Type B pancreatic cell (in vitro differentiated cells): Measurements from ENCODE around the gene ARAP2. TPM values are rescaled to one million over a fixed set of nuclear protein-coding genes. Genes with fewer than 3 reads are reported as not detected.

Source experiments
- DNase-seq: peaks from one replicate; pipeline ENCODE4 v3.0.0; 2021; ENCODE audit warnings: mixed read lengths; ENCODE audit not compliant: unreplicated experiment; ENCODE audit errors: extremely low spot score
- H3K27ac Mint-ChIP-seq: 2 replicates; pipeline ENCODE4 v1.8.0; 2021; ENCODE audit warnings: mild to moderate bottlenecking, mixed read lengths
- H3K27me3 Mint-ChIP-seq: 2 replicates; pipeline ENCODE4 v1.8.0; 2021; ENCODE audit warnings: mixed read lengths
- H3K36me3 Mint-ChIP-seq: 2 replicates; pipeline ENCODE4 v1.8.0; 2021; ENCODE audit warnings: mixed read lengths
- H3K4me1 Mint-ChIP-seq: one replicate; pipeline ENCODE4 v1.8.0; 2021; ENCODE audit warnings: mixed read lengths; ENCODE audit not compliant: unreplicated experiment
- H3K4me3 Mint-ChIP-seq: 2 replicates; pipeline ENCODE4 v1.8.0; 2021; ENCODE audit warnings: mild to moderate bottlenecking, mixed read lengths
- H3K9me3 Mint-ChIP-seq: 2 replicates; pipeline ENCODE4 v1.8.0; 2021; ENCODE audit warnings: mixed read lengths
- total RNA-seq: library from RNA; stranded (reverse); gene quantifications from 2 replicates; pipeline ENCODE4 v1.2.1, GENCODE V29; 2021; ENCODE audit warnings: low replicate concordance
- TF ChIP-seq, protein P1 (sequence below): fragments of 200-600 bp; sonication (generic); conservative IDR thresholded peaks from 2 replicates; pipeline ENCODE4 v1.5.0; 2021; ENCODE audit warnings: antibody characterized with exemption, mild to moderate bottlenecking

The ARAP2 gene
- total RNA-seq, 1 donor from 2014 or later: 10.8 TPM

DNA sequence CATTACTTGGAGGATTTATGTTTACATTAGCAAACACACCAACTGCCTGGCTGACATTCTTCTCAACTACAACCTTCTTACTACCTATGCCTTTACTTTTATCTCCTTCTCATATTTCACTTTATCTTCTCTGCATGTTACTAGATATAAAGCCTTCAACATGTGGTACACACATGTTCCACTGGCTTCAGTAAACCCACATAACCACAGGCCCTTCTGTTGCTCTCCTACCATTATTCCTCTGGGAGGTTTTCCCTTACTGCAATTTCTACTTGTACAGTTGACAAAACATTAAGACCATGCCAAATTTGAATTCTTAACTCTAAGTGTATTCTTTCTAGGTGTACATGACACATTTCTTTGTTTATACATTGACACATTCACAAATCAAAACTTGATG is 133.1 kb downstream of the ARAP2 start:
- peaks cover under 1% of the 10 kb centered on the region for H3K36me3 Mint-ChIP-seq

DNA sequence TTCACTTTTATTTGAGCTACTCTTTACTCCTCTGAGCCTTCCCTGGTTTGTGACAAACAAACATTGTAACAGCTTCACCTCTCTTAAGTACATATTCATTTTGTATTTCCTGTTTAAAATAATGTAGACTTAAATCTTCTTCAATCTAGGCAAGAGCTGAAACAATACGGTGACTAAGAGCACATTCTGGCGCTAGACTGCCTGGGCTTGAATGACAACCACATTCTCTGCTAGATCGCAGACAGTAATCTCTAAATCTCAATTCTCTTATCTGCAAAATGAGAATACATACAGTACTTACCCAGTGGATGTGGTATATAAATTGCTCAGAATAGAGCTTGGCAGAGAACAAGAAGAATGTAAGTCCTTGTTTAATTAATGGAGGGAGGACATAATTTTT is 144.8 kb downstream of the ARAP2 start:
- TF ChIP-seq, protein P1, sequence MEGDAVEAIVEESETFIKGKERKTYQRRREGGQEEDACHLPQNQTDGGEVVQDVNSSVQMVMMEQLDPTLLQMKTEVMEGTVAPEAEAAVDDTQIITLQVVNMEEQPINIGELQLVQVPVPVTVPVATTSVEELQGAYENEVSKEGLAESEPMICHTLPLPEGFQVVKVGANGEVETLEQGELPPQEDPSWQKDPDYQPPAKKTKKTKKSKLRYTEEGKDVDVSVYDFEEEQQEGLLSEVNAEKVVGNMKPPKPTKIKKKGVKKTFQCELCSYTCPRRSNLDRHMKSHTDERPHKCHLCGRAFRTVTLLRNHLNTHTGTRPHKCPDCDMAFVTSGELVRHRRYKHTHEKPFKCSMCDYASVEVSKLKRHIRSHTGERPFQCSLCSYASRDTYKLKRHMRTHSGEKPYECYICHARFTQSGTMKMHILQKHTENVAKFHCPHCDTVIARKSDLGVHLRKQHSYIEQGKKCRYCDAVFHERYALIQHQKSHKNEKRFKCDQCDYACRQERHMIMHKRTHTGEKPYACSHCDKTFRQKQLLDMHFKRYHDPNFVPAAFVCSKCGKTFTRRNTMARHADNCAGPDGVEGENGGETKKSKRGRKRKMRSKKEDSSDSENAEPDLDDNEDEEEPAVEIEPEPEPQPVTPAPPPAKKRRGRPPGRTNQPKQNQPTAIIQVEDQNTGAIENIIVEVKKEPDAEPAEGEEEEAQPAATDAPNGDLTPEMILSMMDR: no peak
- peaks cover 17% of the 10 kb centered on the region for H3K36me3 Mint-ChIP-seq
- no peak overlapping the region for H3K27ac Mint-ChIP-seq
- H3K4me1 Mint-ChIP-seq: peaks cover 5% of the 10 kb centered on the region
- no peak overlapping the region for H3K4me3 Mint-ChIP-seq
- H3K9me3 Mint-ChIP-seq: no peaks in the 10 kb centered on the region
- H3K27me3 Mint-ChIP-seq: no peaks in the 10 kb centered on the region
- DNase-seq: no peak

More for the DNA sequence above, 133.1 kb downstream of the ARAP2 start:
- H3K9me3 Mint-ChIP-seq: no peaks in the 10 kb centered on the region
- no peak overlapping the region for H3K27ac Mint-ChIP-seq
- TF ChIP-seq, protein P1: no peak
- DNase-seq: no peak
- peaks cover 11% of the 10 kb centered on the region for H3K4me1 Mint-ChIP-seq
- H3K27me3 Mint-ChIP-seq: no peaks in the 10 kb centered on the region
- H3K4me3 Mint-ChIP-seq: no peak overlapping the region

DNA sequence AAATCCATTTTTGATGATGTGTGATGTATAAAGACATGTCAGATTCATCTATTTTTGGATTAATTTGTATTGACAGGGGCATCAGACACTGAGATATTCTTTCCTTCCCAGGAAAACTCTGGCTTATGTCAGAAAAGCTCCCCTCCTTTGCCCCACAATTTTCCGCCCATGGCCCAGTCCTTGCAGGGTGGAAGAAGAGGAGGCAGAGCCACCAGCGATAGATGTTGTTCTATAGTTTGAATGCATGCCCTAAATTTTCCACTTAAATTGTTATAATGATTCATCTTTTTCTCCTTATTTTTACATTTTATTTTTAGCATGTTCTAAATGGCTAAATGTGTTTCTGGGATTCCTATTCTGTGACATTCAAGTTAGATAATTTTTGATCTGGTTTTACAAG is 149.3 kb downstream of the ARAP2 start:
- peaks cover 15% of the 10 kb centered on the region for H3K36me3 Mint-ChIP-seq
- no peaks in the 10 kb centered on the region for H3K9me3 Mint-ChIP-seq
- H3K27ac Mint-ChIP-seq: no peak overlapping the region
- TF ChIP-seq, protein P1: no peak
- no peak overlapping the region for H3K4me3 Mint-ChIP-seq
- H3K27me3 Mint-ChIP-seq: no peaks in the 10 kb centered on the region
- peaks cover 5% of the 10 kb centered on the region for H3K4me1 Mint-ChIP-seq
- DNase-seq: no peak

DNA sequence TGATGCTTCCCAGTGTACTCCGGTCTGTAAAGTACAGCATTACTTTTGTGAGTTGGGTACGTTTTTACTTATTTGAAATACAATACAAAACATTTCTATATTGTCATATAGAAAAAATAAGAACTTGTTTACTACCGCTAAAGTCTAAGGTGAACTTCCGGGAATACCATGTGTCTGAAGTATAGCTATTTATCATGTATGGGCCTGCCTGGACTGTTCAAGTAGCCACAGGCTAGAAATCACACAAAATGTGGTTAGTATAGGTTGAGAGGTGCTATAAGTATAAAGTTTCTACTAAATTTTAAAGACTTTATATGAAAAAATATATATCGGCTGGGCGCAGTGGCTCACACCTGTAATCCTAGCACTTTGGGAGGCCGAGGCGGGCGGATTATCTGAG is 152.3 kb downstream of the ARAP2 start:
- no peaks in the 10 kb centered on the region for H3K27me3 Mint-ChIP-seq
- TF ChIP-seq, protein P1: no peak
- H3K4me3 Mint-ChIP-seq: no peak overlapping the region
- H3K9me3 Mint-ChIP-seq: no peaks in the 10 kb centered on the region
- H3K4me1 Mint-ChIP-seq: peaks cover 8% of the 10 kb centered on the region
- H3K36me3 Mint-ChIP-seq: peaks cover 8% of the 10 kb centered on the region
- no peak for DNase-seq
- H3K27ac Mint-ChIP-seq: no peak overlapping the region

DNA sequence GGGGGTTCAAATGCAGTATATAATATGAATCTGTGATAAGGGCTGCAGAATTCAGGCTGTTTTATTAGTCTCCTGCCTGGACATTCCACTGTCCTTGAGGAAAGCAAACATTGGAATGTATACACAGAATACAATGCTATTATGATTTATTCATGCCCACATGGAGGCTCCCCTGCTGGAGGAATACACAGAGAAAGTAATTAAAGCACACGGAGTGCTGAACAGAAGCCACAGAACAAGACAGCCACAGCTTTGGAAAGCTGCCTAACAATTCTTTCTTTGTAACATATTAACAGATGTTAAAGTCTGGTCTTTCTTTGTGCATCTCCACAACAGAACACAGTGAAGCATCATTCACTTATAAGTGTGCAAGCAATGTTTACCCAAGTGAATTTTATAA is 155.8 kb downstream of the ARAP2 start:
- H3K4me1 Mint-ChIP-seq: peaks cover 8% of the 10 kb centered on the region
- no peak overlapping the region for H3K4me3 Mint-ChIP-seq
- no peaks in the 10 kb centered on the region for H3K27me3 Mint-ChIP-seq
- no peak for DNase-seq
- no peak overlapping the region for H3K27ac Mint-ChIP-seq
- H3K36me3 Mint-ChIP-seq: peaks cover 8% of the 10 kb centered on the region
- TF ChIP-seq, protein P1: no peak
- no peaks in the 10 kb centered on the region for H3K9me3 Mint-ChIP-seq

DNA sequence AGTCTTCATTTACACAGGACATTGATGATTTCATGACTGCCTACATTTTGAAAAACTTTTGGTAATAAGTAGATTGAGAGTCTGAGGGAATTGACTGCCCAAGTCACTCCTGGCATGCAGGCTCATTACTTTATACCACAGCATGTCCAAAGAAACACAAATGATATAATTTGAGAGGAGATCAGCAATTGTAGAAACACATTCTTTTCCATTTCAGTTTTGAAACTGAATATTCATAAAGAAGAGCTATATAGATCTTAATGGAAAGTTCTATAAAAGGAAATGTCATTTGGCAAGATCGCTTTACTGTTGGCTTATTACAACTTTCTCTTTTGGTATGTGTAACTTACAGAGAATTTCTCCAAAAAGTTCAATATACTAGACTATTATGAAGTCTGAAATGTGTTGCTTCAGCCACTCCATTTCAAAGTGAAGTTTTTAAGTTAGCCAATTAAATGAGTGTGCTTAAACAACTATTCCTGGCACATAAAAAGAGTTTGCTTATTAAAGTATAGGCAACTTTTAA is 158.0 kb downstream of the ARAP2 start:
- H3K4me1 Mint-ChIP-seq: peaks cover 8% of the 10 kb centered on the region
- H3K27ac Mint-ChIP-seq: no peak overlapping the region
- no peak for DNase-seq
- H3K4me3 Mint-ChIP-seq: no peak overlapping the region
- peaks cover 8% of the 10 kb centered on the region for H3K36me3 Mint-ChIP-seq
- no peaks in the 10 kb centered on the region for H3K27me3 Mint-ChIP-seq
- TF ChIP-seq, protein P1: no peak
- no peaks in the 10 kb centered on the region for H3K9me3 Mint-ChIP-seq
